A673 (cell line): ENCODE results near the gene CNTN3.

Source experiments
- CTCF ChIP-seq: fragments of 300-800, 200-600 bp; sonication (generic); conservative IDR thresholded peaks from 2 replicates; pipeline ENCODE4 v1.5.1; 2017; ENCODE audit warnings: low read depth, mild to moderate bottlenecking, antibody characterized with exemption, low read length, moderate library complexity, mixed read lengths
- EZH2 ChIP-seq: fragments of 200-600 bp; sonication (generic); IDR thresholded peaks from 2 replicates; pipeline ENCODE4 v1.6.1; 2017; ENCODE audit warnings: borderline replicate concordance, low read depth, mild to moderate bottlenecking, mixed read lengths, antibody characterized with exemption, low read length; ENCODE audit not compliant: poor library complexity, severe bottlenecking

- TF ChIP-seq CTCF: no peak
- TF ChIP-seq EZH2: no peak
Observed at GRCh38 chr3:74663178-74663577, 48.7 kb upstream of the CNTN3 start.
